ENCODE results near the gene CALN1. TPM values are rescaled to one million over a fixed set of nuclear protein-coding genes. Genes with fewer than 3 reads are reported as not detected.

Gene CALN1
- total and polyA plus RNA-seq, 9 of the 15 experiments (the other 6 are each of a cell fraction or from before 2014, with no cell fraction given): 1.4 to 7.5 (median 3.3) TPM

DNA sequence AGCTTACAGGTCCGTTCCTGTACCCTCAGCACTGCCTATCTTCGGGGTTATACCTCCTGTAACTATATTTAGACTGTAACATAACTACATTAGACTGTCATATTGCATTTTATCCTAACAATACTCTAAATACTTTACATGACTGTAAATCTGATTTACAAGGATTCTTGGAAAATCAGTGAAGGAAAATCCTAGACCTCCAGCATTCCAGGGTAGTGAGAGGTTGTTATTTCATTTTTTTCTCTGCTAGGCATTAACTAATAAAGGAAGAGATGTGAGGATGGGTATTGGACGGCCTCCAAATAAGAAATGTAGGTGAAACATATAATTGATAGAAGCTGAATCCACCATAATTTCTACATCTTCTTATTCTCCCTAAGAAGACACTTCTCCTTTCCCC, 569.4 kb downstream of the CALN1 start:
- ChIA-PET CTCF (ENCODE audit: low intra/inter-chr PET ratio) (no interaction called here), POLR2A (interaction anchor here (0.6 to 1.2 kb wide), 2 partner anchors 9 to 869 kb away, joined by 3 read pairs; no protein-coding TSS in a partner anchor)
- H3K27ac ChIP-seq (ENCODE audit: extremely low read depth, low read depth, low read length): no peak overlapping the region
- no peaks in the 10 kb centered on the region for H3K79me2 ChIP-seq (ENCODE audit: control insufficient read depth, insufficient read depth, low read length)
- H3K9me3 ChIP-seq (replicated peaks; ENCODE audit: control insufficient read depth, insufficient read depth, low read depth, low read length): no peaks in the 10 kb centered on the region
- no peaks in the 10 kb centered on the region for H3K36me3 ChIP-seq (ENCODE audit: control insufficient read depth, insufficient read depth, low read length)
- in situ Hi-C loops (cut with MboI) (no loop called here), intact Hi-C loops (cut with micrococcal nuclease) (no loop called here)
- no peak overlapping the region for H3K4me3 ChIP-seq
- H3K4me2 ChIP-seq (ENCODE audit: insufficient read depth, low read length): no peak overlapping the region
- FAIRE-seq (no peak), ATAC-seq (no peak), DNase-seq (ENCODE audit: extremely low read depth in 1 of 4, low spot score in 3 of 4) (no peak)
- H3K27me3 ChIP-seq (ENCODE audit: control insufficient read depth in 2 of 2, insufficient read depth in 2 of 2, low read length in 2 of 2): no peaks in the 10 kb centered on the region
- BruUV-seq (replicated peaks): no TSS peak
- no peaks in the 10 kb centered on the region for H4K20me1 ChIP-seq (replicated peaks; ENCODE audit: control insufficient read depth, insufficient read depth, low read length)
- 2% methylated on average over 3 of the region's 3 CpGs for WGBS (ENCODE audit: insufficient coverage, low coverage, missing lambda C conversion rate)
- H3K9me1 ChIP-seq (ENCODE audit: control insufficient read depth, insufficient read depth, low read length): no peaks in the 10 kb centered on the region
- no peaks in the 10 kb centered on the region for H3K4me1 ChIP-seq (replicated peaks in 1 of 2; ENCODE audit: control insufficient read depth in 2 of 2, insufficient read depth in 2 of 2, low read length in 2 of 2)
- H2AFZ ChIP-seq (ENCODE audit: low read depth, low read length): no peak overlapping the region
- no peak overlapping the region for H3K9ac ChIP-seq (ENCODE audit: insufficient read depth in 1 of 2, low read depth in 2 of 2, low read length in 2 of 2)
- no peak for TF ChIP-seq ZNF644 (tag; IDR thresholded peaks at IDR 0.05; ENCODE audit: low read depth)
- TF ChIP-seq, protein P1, sequence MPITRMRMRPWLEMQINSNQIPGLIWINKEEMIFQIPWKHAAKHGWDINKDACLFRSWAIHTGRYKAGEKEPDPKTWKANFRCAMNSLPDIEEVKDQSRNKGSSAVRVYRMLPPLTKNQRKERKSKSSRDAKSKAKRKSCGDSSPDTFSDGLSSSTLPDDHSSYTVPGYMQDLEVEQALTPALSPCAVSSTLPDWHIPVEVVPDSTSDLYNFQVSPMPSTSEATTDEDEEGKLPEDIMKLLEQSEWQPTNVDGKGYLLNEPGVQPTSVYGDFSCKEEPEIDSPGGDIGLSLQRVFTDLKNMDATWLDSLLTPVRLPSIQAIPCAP (CRISPR knock-in tag; IDR thresholded peaks at IDR 0.05; ENCODE audit: borderline replicate concordance): no peak
- TF ChIP-seq ZNF79 (CRISPR knock-in tag; IDR thresholded peaks at IDR 0.05; ENCODE audit: low read depth): no peak
- TF ChIP-seq ZFPM2 (CRISPR knock-in tag; IDR thresholded peaks at IDR 0.05): no peak
- TF ChIP-seq ZNF586 (CRISPR knock-in tag; conservative IDR thresholded peaks at IDR 0.05): no peak
- no peak for TF ChIP-seq ZNF316 (IDR thresholded peaks at IDR 0.05)
- TF ChIP-seq ZNF121 (CRISPR knock-in tag; conservative IDR thresholded peaks at IDR 0.05): no peak
- TF ChIP-seq ZNF175 (CRISPR knock-in tag; IDR thresholded peaks at IDR 0.05; ENCODE audit: low read depth): no peak
- TF ChIP-seq SRSF9 (IDR thresholded peaks at IDR 0.05; ENCODE audit: borderline replicate concordance, low read depth, low read length): no peak
- no peak for TF ChIP-seq SAFB2 (IDR thresholded peaks at IDR 0.05; ENCODE audit: borderline replicate concordance, low read depth, low read length, severe bottlenecking)
- no peak for TF ChIP-seq POLR3G (IDR thresholded peaks at IDR 0.05; ENCODE audit: extremely low read depth, insufficient read length, insufficient replicate concordance)
- TF ChIP-seq ZNF311 (CRISPR knock-in tag; IDR thresholded peaks at IDR 0.05): no peak
- TF ChIP-seq KLF16 (IDR thresholded peaks at IDR 0.05): no peak
- TF ChIP-seq SMARCA5 (IDR thresholded peaks at IDR 0.05): no peak
